ENCODE results near the gene TJP1. TPM values are rescaled to one million over a fixed set of nuclear protein-coding genes. Genes with fewer than 3 reads are reported as not detected.

Gene TJP1
- total RNA-seq, 1 donor from 2014 or later, result 89.3 TPM

DNA sequence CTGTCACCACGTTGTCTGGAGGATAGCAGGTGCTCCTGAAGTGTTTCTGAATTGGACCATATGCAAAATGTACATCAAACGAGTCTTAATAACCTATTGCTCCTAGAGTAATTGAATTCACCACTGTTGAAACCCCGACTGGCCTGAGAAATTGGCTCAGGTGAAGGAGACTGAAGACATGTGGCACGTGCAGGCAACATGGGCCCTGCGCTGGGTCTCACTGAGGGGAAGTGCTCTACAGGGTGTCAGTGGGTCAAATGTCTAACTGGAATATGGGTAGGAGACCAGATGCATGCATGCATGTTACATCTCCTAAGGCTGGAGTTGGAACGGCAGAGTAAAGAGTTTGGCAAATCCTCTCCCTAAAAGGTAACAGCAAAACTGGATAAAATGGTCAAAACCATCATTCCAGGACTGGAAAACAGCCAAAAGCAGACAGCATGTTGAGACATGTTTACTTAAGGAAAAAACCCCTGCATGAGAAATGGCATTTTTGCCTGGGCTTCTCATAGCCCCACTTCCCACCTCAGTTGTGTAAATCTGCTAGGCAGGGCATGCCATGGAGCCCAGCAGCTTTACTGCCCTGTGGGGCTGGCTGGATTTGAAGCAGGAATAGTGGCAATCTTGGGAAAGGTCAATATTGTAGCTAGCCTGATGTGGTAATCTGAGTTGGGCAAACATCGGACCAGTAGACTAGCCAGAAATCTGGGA is 131.3 kb downstream of the TJP1 start:
- H3K4me1 Mint-ChIP-seq (ENCODE audit: unreplicated experiment), result peaks cover 15% of the 10 kb centered on the region
- H3K36me3 Mint-ChIP-seq, result peaks cover 6% of the 10 kb centered on the region
- no peak overlapping the region for H3K27ac Mint-ChIP-seq
- no peak for DNase-seq (ENCODE audit: extremely low spot score, unreplicated experiment)
- TF ChIP-seq, protein P1, sequence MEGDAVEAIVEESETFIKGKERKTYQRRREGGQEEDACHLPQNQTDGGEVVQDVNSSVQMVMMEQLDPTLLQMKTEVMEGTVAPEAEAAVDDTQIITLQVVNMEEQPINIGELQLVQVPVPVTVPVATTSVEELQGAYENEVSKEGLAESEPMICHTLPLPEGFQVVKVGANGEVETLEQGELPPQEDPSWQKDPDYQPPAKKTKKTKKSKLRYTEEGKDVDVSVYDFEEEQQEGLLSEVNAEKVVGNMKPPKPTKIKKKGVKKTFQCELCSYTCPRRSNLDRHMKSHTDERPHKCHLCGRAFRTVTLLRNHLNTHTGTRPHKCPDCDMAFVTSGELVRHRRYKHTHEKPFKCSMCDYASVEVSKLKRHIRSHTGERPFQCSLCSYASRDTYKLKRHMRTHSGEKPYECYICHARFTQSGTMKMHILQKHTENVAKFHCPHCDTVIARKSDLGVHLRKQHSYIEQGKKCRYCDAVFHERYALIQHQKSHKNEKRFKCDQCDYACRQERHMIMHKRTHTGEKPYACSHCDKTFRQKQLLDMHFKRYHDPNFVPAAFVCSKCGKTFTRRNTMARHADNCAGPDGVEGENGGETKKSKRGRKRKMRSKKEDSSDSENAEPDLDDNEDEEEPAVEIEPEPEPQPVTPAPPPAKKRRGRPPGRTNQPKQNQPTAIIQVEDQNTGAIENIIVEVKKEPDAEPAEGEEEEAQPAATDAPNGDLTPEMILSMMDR (conservative IDR thresholded peaks at IDR 0.05), result no peak
- no peak overlapping the region for H3K4me3 Mint-ChIP-seq
- no peaks in the 10 kb centered on the region for H3K9me3 Mint-ChIP-seq
- H3K27me3 Mint-ChIP-seq, result peaks cover 3% of the 10 kb centered on the region

DNA sequence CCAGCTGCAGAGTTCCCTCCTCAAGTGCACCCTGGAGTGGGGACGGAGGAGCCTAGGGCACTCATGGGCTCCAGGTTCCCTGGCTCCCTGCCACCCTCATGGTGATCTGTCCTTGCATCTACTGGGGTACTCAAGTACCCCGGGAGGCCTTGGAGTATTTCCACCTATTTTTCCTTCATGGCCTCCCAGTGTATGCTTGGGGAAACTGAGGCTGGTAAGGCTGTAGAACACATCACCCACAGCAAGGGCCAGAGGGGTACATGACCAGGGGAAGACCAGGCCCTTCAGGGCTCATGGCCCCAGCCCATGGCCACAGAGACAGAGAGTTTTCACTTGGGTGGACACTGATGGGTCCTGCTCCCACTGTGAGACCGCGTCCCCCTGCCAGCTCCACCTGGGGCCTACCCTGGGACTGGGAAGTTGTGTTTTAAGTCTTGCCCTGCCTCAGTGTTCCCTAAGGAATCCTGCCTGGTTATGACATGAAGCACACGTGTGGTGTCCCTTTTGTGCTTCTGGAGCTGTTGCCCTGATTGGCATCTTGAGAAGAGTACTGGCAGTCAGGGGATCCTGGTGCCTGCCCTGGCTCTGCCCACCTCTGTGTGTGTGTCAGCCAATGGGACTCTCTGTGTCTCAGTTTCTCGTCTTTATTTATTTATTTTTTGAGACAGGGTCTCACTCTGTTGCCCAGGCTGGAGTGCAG is 132.8 kb downstream of the TJP1 start:
- Mint-ChIP-seq H3K4me3 (no peak overlapping the region), H3K9me3 (no peaks in the 10 kb centered on the region), H3K27ac (no peak overlapping the region), H3K36me3 (no peaks in the 10 kb centered on the region), H3K27me3 (peaks cover 3% of the 10 kb centered on the region), H3K4me1 (ENCODE audit: unreplicated experiment) (peaks cover 15% of the 10 kb centered on the region)
- TF ChIP-seq, protein P1 (conservative IDR thresholded peaks at IDR 0.05), result no peak
- no peak for DNase-seq (ENCODE audit: extremely low spot score, unreplicated experiment)

DNA sequence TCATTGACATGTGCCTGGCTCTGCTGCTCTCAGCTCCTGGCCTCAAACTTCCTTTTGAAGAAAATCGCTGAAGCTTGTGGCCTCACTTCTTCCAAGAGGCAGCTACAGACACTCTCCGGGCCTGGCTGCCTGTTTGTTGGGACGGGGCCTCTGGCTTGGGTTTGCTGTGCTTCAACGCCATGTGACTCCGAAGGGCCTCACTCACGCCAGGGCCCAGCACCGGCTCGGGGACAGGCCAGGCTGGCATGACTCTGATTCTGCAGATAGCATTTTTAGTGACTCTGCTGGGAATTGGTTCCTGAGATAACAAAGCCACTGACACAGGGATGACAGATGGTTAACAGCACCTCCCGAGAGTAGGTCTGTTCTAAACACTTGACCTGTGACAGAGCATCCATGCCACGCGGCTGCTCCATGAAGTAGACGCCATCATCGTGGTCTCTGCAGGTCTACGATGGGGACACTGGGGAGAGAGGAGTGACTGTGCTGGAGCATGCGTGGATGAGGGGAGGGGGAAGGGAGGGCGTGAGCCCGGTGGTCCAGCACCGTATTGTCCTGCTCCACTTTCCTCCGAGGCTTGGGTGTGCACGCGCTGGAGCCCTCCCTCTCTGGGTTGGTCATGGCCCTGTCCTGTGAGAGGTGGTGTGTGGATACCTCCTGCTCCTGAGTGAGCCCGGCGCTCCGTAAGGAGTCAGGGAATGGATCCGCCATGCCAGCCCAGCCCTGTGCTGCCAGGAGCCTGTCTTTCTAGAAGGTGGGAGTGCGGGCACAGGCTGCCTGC is 133.6 kb downstream of the TJP1 start:
- Mint-ChIP-seq H3K9me3 (no peaks in the 10 kb centered on the region), H3K27ac (no peak overlapping the region), H3K4me3 (no peak overlapping the region), H3K27me3 (peaks cover 3% of the 10 kb centered on the region), H3K4me1 (ENCODE audit: unreplicated experiment) (peaks cover 15% of the 10 kb centered on the region), H3K36me3 (no peaks in the 10 kb centered on the region)
- TF ChIP-seq, protein P1 (conservative IDR thresholded peaks at IDR 0.05), result no peak
- DNase-seq (ENCODE audit: extremely low spot score, unreplicated experiment), result no peak

DNA sequence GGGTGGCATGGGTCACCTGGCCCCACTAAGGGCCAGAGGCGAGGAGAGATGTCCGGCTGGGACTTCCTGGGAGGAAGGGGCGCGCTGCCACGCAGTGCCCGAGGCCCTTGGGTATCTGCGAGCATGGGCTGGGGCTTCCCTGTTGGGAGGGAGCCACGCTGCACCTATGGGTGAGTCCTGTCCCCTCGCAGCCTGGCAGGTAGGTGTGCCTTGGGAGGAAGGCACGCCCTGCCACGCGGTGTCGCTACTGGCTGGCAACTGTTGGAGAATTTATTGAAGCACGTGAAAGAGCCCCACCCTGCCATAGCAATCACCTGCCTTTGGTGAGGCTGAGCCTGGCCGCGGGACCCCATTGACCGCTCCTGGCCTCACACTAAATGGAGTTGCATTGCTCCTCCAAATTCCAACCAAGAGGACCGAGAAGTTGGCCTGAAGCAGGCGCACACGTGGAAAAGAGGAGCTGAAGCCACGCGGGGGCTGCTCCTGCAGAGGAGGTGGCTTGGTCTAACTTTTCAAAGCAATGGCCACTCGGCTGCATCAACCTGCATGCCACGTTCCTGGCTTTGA is 134.2 kb downstream of the TJP1 start:
- DNase-seq (ENCODE audit: extremely low spot score, unreplicated experiment), result no peak
- Mint-ChIP-seq H3K27me3 (peaks cover 3% of the 10 kb centered on the region), H3K27ac (no peak overlapping the region), H3K36me3 (no peaks in the 10 kb centered on the region), H3K4me3 (no peak overlapping the region), H3K4me1 (ENCODE audit: unreplicated experiment) (peaks cover 15% of the 10 kb centered on the region), H3K9me3 (no peaks in the 10 kb centered on the region)
- TF ChIP-seq, protein P1 (conservative IDR thresholded peaks at IDR 0.05), result no peak

DNA sequence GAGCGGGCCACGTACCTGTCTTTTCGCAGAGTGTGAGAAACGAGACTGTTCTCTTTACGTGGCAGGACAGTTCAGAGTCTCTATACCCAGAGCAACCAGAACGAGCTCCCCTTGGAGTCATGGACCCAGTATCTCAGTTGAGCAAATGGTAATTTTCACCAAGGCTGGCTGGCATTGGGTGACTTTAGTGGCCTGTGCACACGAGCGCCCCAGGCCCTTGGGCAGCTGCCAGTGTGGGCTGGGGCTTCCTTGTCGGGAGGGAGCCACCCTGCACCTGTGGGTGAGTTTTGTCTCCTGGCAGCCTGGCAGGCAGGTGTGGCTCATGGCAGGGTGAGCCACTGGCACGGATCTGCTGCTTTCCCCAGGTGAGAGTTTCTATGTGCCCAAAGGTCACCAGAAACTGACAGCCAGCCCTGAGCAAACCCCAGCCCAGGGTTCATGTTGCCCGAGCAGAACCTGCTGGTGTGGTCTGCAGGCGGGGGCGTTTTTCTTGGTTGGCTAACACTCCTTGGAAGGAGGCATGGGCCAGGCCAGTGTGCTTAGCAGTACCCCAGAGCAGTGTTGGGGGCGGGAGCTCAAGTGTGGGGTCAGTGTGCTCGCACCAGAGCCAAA is 135.0 kb downstream of the TJP1 start:
- TF ChIP-seq, protein P1 (conservative IDR thresholded peaks at IDR 0.05), result no peak
- H3K36me3 Mint-ChIP-seq, result no peaks in the 10 kb centered on the region
- no peaks in the 10 kb centered on the region for H3K9me3 Mint-ChIP-seq
- H3K27me3 Mint-ChIP-seq, result peaks cover 3% of the 10 kb centered on the region
- H3K27ac Mint-ChIP-seq, result no peak overlapping the region
- no peak overlapping the region for H3K4me3 Mint-ChIP-seq
- H3K4me1 Mint-ChIP-seq (ENCODE audit: unreplicated experiment), result peaks cover 9% of the 10 kb centered on the region
- DNase-seq (ENCODE audit: extremely low spot score, unreplicated experiment), result no peak
